PC-3 (cell line): ENCODE data around the gene PLXNA1. TPM values are rescaled to one million over a fixed set of nuclear protein-coding genes. Genes with fewer than 3 reads are reported as not detected.

Experiments used
- ATAC-seq: fragments of 200-7000 bp; cut with Tn5 transposase; 2 replicates; pipeline ENCODE4 v1.9.1; 2020; ENCODE audit warnings: mild to moderate bottlenecking, moderate library complexity
- BruUV-seq: library from RNA; stranded (reverse); fragments of 400-500 nt; replicated peaks from 2 replicates; lab custom pipeline; 2021; lab: Mats Ljungman, UMichigan
- CTCF ChIA-PET: fragments of 300-600 bp; sonication (Branson Sonifier 250); formaldehyde crosslinking; loops from one replicate; lab custom pipeline; 2022; ENCODE audit warnings: antibody characterized with exemption; lab: Charles Lee
- POLR2A ChIA-PET: fragments of 300-600 bp; sonication (Branson Sonifier 250); formaldehyde crosslinking; loops from one replicate; lab custom pipeline; 2022; ENCODE audit warnings: antibody characterized with exemption; ENCODE audit not compliant: unreplicated experiment; lab: Charles Lee
- DNase-seq: peaks from one replicate; pipeline ENCODE4 v3.0.0-alpha.2; 2015
- H2AFZ ChIP-seq: fragments of 300-600 bp; sonication (generic); 2 replicates; pipeline ENCODE4 v1.6.0; 2016; ENCODE audit warnings: antibody characterized with exemption, low read length
- H3F3A ChIP-seq: fragments of 300-600 bp; sonication (generic); one replicate; pipeline ENCODE4 v1.6.0; 2017; ENCODE audit warnings: antibody characterized with exemption, low read length, control low read depth, mild to moderate bottlenecking; ENCODE audit not compliant: unreplicated experiment
- H3K27ac ChIP-seq: fragments of 300-600 bp; sonication (generic); 2 replicates; pipeline ENCODE4 v1.5.1; 2016; ENCODE audit warnings: mild to moderate bottlenecking, low read length
- H3K27me3 ChIP-seq: fragments of 300-600 bp; sonication (generic); 2 replicates; pipeline ENCODE4 v1.6.1; 2016; ENCODE audit warnings: low read length, mixed read lengths
- H3K36me3 ChIP-seq: fragments of 300-600 bp; sonication (generic); 2 replicates; pipeline ENCODE4 v1.6.1; 2016; ENCODE audit warnings: low read depth, mixed run types, low read length, mixed read lengths
- H3K4me1 ChIP-seq: fragments of 300-600 bp; sonication (generic); 2 replicates; pipeline ENCODE4 v1.5.1; 2016; ENCODE audit warnings: low read length; ENCODE audit not compliant: insufficient read depth
- H3K4me2 ChIP-seq: fragments of 300-600 bp; sonication (generic); 2 replicates; pipeline ENCODE4 v1.6.0; 2016; ENCODE audit warnings: low read length
- H3K4me3 ChIP-seq: fragments of 300-600 bp; sonication (generic); 2 replicates; pipeline ENCODE4 v1.5.1; 2016; ENCODE audit warnings: mild to moderate bottlenecking, low read length, mixed read lengths
- H3K79me2 ChIP-seq: fragments of 300-600 bp; sonication (generic); 2 replicates; pipeline ENCODE4 v1.6.1; 2017; ENCODE audit warnings: low read length, mixed read lengths
- H3K9ac ChIP-seq: fragments of 300-600 bp; sonication (generic); 2 replicates; pipeline ENCODE4 v1.6.0; 2016; ENCODE audit warnings: mild to moderate bottlenecking, low read length
- H3K9me2 ChIP-seq: fragments of 300-600 bp; sonication (generic); replicated peaks from 2 replicates; pipeline ENCODE4 v1.6.1; 2016; ENCODE audit warnings: mixed run types, low read length, mixed read lengths
- H3K9me3 ChIP-seq: fragments of 300-600 bp; sonication (generic); 2 replicates; pipeline ENCODE4 v1.6.1; 2016; ENCODE audit warnings: low read length, mixed read lengths
- H4K20me1 ChIP-seq: fragments of 300-600 bp; sonication (generic); 2 replicates; pipeline ENCODE4 v1.6.1; 2016; ENCODE audit warnings: low read length, mixed read lengths
- EZH2 ChIP-seq: fragments of 300-600 bp; sonication (generic); IDR thresholded peaks from one replicate; pipeline ENCODE4 v1.6.1; 2017; ENCODE audit warnings: antibody characterized with exemption, mild to moderate bottlenecking, low read length; ENCODE audit not compliant: unreplicated experiment
- EZH2phosphoT487 ChIP-seq: fragments of 300-600 bp; sonication (generic); IDR thresholded peaks from 2 replicates; pipeline ENCODE4 v1.6.1; 2018; ENCODE audit warnings: mild to moderate bottlenecking, antibody characterized with exemption, low read length, borderline replicate concordance
- intact Hi-C: fragments of 100-400 bp; cut with micrococcal nuclease; formaldehyde crosslinking; loops from 2 replicates; pipeline ENCODE4 v1.9.0; 2023
- total RNA-seq: library from RNA; depleted of rRNA; stranded (reverse); fragments of >200 nt; gene quantifications from 2 replicates; pipeline ENCODE4 v1.2.3, GENCODE V29; 2014
- TF ChIP-seq, protein P1 (sequence below): fragments of 300-600 bp; sonication (generic); conservative IDR thresholded peaks from 2 replicates; pipeline ENCODE4 v1.5.1; 2017; ENCODE audit warnings: antibody characterized with exemption, low read depth, mild to moderate bottlenecking, low read length

Gene PLXNA1
- total RNA-seq, 1 experiment from 2014 or later, result 30.0 TPM

DNA sequence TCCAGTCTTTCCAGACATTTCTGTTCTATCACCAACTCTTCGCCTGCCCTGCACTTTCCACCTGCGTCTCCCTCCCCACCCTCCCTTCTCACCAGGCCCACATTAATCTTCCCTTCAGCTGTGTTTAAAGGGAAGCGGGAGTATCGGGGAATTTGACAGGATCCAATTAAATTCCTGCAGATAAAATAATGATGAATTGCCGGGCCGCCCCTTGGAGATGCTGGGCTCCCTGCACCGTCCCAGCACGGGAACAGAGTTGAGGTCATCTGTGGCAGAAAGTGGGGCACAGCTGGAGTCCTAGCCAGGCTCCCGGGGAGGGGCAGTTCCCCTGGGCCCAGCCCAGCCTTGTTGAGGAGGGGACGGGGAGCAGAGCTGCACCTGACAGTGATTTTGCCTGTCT, 30.3 kb downstream of the PLXNA1 start:
- Histone ChIP-seq H3K9ac (no peak overlapping the region), H3K27me3 (no peaks in the 10 kb centered on the region), H3K9me3 (no peaks in the 10 kb centered on the region), H2AFZ (no peak overlapping the region), H3K79me2 (no peaks in the 10 kb centered on the region), H3F3A (no peaks in the 10 kb centered on the region), H3K4me2 (no peak overlapping the region), H3K36me3 (no peaks in the 10 kb centered on the region; the same call in 1 of the 2 replicates), H3K9me2 (no peaks in the 10 kb centered on the region), H3K4me1 (no peaks in the 10 kb centered on the region), H4K20me1 (no peaks in the 10 kb centered on the region), H3K27ac (no peak overlapping the region), H3K4me3 (no peak overlapping the region)
- ATAC-seq (no peak), DNase-seq (no peak)
- TF ChIP-seq EZH2 (no peak), EZH2phosphoT487 (no peak)
- TF ChIP-seq, protein P1, sequence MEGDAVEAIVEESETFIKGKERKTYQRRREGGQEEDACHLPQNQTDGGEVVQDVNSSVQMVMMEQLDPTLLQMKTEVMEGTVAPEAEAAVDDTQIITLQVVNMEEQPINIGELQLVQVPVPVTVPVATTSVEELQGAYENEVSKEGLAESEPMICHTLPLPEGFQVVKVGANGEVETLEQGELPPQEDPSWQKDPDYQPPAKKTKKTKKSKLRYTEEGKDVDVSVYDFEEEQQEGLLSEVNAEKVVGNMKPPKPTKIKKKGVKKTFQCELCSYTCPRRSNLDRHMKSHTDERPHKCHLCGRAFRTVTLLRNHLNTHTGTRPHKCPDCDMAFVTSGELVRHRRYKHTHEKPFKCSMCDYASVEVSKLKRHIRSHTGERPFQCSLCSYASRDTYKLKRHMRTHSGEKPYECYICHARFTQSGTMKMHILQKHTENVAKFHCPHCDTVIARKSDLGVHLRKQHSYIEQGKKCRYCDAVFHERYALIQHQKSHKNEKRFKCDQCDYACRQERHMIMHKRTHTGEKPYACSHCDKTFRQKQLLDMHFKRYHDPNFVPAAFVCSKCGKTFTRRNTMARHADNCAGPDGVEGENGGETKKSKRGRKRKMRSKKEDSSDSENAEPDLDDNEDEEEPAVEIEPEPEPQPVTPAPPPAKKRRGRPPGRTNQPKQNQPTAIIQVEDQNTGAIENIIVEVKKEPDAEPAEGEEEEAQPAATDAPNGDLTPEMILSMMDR, result no peak
- CTCF ChIA-PET, result no interaction called here
- intact Hi-C loops, result no loop called here
- no TSS peak for BruUV-seq
- POLR2A ChIA-PET, result no interaction called here

DNA sequence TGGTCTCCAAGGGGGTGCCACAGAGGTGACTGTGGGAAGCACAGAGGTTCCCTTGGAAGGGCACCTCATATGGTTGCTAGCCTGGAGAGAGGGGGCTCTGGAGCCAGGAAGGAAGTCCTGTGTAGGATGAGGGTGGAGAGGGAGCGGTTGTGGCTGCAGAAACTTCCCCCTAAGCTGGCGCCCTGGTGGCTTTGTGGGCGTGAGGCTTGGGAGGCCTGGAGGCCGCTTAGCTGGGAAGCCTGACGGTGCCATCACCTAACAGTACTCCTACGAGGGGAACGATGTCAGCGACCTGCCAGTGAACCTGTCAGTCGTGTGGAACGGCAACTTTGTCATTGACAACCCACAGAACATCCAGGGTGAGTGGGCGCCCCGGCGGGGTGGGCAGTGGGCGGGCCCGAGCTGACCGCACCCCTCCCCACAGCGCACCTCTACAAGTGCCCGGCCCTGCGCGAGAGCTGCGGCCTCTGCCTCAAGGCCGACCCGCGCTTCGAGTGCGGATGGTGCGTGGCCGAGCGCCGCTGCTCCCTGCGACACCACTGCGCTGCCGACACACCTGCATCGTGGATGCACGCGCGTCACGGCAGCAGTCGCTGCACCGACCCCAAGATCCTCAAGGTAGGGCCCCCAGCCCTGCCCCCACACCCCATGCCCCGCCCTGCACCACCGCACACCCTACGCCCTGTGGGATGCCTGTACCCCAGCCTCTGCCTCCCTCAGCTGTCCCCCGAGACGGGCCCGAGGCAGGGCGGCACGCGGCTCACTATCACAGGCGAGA, 31.0 kb downstream of the PLXNA1 start:
- no peak overlapping the region for H2AFZ ChIP-seq
- no peaks in the 10 kb centered on the region; the same call in 1 of the 2 replicates for H3K4me1 ChIP-seq
- no peak for ATAC-seq
- no peaks in the 10 kb centered on the region; the same call in 1 of the 2 replicates for H3K36me3 ChIP-seq
- ChIA-PET POLR2A (no interaction called here), CTCF (no interaction called here)
- no peak overlapping the region for H3K27ac ChIP-seq
- H3K27me3 ChIP-seq, result no peaks in the 10 kb centered on the region
- H3K9me3 ChIP-seq, result no peaks in the 10 kb centered on the region
- no peaks in the 10 kb centered on the region for H3K79me2 ChIP-seq
- H3K9ac ChIP-seq, result no peak overlapping the region
- H3K4me2 ChIP-seq, result no peak overlapping the region
- no peaks in the 10 kb centered on the region for H3F3A ChIP-seq
- H3K9me2 ChIP-seq, result no peaks in the 10 kb centered on the region
- no TSS peak for BruUV-seq
- no peak for DNase-seq
- intact Hi-C loops, result no loop called here
- no peak for TF ChIP-seq EZH2
- TF ChIP-seq EZH2phosphoT487, result no peak
- TF ChIP-seq, protein P1, result no peak
- H4K20me1 ChIP-seq, result no peaks in the 10 kb centered on the region
- no peak overlapping the region for H3K4me3 ChIP-seq
